Activated CD8-positive, alpha-beta memory T cell treated with anti-CD3 and anti-CD28 coated beads for 36 hours (primary cell): ENCODE measurements around the gene SPTBN4. TPM values are rescaled to one million over a fixed set of nuclear protein-coding genes. Genes with fewer than 3 reads are reported as not detected.
"Not testable (repeated sequence)": the region's sequence is repeated elsewhere in the genome, so short reads cannot be mapped to it uniquely, and the experiment has no call there.

Source experiments
- CTCF ChIA-PET: fragments of 350-600 bp; sonication (Branson Sonifier 250); formaldehyde crosslinking; loops from one replicate; lab custom pipeline; 2021; ENCODE audit warnings: antibody characterized with exemption; lab: Charles Lee
- POLR2A ChIA-PET: fragments of 350-600 bp; sonication (Branson Sonifier 250); formaldehyde crosslinking; loops from one replicate; lab custom pipeline; 2021; ENCODE audit warnings: antibody characterized with exemption; lab: Charles Lee
- total RNA-seq, 2 experiments: library from RNA; stranded (reverse); gene quantifications; one replicate each; pipeline ENCODE4 v1.2.3, GENCODE V29; 2021

The SPTBN4 gene
- total RNA-seq, 2 experiments from 2014 or later, result 0.40 to 0.92 TPM

DNA sequence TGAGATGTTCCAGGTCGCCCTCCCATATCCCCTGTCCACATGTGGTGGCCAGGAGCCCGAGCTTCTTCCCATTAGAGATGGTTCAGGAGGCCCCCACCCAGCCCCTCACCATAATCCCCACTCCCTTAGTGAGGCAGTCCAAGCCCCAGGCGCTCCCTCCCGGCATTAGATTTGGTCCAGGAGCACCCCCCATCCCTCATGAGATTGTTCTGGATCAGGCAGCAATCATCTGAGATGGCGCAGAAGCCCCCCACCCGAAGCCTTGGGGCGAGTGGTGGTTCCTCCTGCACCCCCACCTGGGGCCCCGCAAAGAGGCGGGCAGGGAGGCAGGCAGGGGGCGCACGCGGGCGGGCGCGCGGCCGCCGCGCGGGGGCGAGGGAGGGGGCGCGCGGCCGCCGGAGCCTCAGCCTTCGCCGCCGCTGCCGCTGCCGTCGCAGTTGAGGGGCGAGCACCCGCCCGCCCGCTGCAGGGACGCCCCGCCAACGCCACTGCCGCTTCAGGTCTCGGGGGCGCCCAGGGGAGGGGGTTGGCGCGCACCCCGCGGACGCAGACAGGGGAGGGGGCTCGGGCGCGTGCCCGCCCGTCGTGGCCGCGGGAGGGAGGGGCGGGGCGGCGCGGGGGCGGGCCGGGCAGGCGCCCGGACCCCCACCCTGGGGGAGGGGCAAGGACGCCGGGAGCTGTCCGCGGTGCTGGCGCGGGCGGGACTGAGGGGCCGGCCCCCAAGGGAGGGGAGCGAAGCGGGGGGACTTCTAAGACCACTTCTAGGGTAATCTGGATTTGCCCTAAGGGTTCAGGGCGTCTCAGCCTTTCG, 63.5 kb downstream of the SPTBN4 start:
- POLR2A ChIA-PET, result no interaction called here
- CTCF ChIA-PET, result interaction anchor here (0.7 to 2.3 kb wide), 3 partner anchors 9 to 68 kb away, joined by 3 to 6 read pairs (median 3); no protein-coding TSS in a partner anchor

DNA sequence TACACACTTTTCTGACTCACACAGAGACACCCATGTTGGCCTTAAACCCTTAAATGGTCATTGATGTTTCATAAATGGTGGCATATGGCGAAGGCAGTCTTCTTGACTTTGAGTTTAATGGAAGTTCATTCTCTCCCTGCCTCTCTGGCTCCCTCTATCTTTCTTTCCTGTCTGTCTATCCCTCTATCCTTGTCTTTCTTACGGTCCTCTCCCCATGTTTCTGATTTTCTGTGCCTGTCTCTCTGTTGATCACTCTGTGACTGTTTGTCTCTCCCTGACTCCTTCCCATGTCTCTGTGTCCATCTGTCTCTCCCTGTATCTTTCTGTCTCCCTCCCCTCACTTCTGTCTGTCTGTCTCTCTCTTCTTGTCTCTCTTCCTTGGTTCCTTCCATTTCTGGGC, 66.7 kb downstream of the SPTBN4 start:
- ChIA-PET POLR2A (no interaction called here), CTCF (interaction anchor here (2.3 kb wide), 1 partner anchor 101 kb away, joined by 9 read pairs; no protein-coding TSS in a partner anchor)

DNA sequence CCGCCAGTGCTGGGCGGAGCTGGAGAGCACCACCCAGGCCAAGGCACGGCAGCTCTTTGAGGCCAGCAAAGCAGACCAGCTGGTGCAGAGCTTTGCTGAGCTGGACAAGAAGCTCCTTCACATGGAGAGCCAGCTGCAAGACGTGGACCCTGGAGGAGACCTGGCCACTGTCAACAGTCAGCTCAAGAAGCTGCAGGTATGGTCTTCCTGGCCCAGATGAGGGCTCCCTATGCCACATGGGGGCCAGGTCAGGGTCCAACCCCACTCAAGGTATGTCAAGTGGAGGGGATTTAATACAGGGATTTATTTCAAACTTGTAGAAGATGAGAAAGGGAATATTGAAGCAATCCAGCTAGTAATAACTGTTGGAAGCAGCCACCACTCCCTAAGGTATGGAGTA, 67.3 kb downstream of the SPTBN4 start:
- CTCF ChIA-PET, result no interaction called here
- POLR2A ChIA-PET, result no interaction called here

DNA sequence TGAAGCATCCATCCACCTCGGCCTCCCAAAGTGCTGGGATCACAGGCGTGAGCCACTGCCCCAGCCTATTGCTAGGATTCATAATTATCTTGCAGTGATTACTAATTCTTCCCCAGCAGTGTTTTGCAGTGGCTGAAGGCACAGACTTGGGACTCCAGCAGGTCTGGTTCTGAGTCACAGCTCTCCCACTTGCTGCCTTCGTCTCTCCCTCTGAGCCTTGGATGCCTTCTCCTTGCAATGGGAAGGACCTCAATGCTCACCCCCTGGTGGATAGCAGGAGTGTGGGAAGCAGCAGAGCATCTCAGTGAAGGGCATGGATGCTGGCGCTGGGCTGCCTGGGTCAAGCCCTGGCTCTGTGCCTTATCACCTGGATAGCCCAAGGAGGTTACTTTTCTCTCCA, 72.3 kb downstream of the SPTBN4 start:
- ChIA-PET POLR2A (no interaction called here), CTCF (interaction anchor here (0.8 kb wide), 1 partner anchor 11 kb away, joined by 3 read pairs; no protein-coding TSS in a partner anchor)

DNA sequence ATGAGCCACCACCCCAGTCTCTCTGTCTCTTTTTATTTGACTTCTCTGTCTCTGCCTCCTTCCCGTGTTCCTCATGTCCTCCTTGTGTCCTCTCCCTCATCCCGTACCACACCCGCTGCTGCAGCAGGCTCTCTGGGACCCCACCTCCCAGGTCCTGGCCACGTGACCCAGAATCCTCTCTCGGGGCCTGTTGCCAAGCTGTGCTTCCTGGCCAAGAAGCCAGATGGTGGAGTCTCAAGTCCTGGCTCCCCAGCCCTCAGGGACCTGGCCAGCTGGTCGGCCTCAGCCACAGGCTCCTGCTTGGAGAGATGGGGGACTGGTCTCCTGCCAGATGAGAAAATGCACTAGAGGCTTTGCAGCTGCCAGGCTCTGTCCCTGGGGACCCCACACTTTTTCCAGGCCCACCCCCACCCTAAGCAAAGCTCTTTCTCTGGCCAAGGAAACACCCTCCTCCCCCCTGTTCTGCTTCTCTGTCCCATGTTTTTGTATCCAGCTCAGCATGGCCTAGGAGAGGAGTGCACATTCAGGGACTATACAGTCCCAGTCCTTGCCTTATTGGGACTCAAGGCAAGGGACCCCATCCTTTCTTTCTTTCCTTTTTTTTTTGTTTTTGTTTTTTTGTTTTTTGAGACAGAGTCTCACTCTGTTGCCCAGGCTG, 75.5 kb downstream of the SPTBN4 start:
- POLR2A ChIA-PET, result no interaction called here
- CTCF ChIA-PET, result interaction anchor here (0.6 to 0.8 kb wide), 2 partner anchors 14 to 375 kb away, joined by 3 to 4 read pairs; no protein-coding TSS in a partner anchor

DNA sequence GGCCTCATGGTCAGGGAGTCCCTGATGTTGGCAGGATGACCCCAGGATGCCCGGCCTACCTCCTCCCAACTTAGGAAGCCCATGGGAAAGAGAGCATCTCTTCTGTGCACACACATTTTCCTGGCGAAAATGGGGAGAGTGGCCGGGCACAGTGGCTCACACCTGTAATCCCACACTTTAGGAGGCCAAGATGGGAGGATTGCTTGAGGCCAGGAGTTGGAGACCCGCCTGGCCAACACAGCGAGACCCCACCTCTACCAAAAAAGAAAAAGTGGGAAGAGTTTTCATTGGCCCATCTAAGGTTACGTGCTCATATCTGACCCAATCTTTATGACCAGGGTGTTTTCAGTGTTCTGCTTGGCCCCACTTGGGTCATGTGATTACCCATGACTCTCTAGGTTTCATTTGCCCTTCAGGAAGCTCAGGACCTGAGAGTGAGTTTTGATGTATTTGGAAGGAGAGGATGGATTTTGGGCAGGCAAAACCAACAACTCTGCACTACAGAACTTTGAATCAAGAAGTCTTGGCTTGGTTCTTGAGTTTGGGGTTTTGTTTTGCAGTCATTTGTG, 76.3 kb downstream of the SPTBN4 start:
- ChIA-PET POLR2A (no interaction called here), CTCF (interaction anchor here (0.6 kb wide), 1 partner anchor 375 kb away, joined by 4 read pairs; no protein-coding TSS in a partner anchor)

DNA sequence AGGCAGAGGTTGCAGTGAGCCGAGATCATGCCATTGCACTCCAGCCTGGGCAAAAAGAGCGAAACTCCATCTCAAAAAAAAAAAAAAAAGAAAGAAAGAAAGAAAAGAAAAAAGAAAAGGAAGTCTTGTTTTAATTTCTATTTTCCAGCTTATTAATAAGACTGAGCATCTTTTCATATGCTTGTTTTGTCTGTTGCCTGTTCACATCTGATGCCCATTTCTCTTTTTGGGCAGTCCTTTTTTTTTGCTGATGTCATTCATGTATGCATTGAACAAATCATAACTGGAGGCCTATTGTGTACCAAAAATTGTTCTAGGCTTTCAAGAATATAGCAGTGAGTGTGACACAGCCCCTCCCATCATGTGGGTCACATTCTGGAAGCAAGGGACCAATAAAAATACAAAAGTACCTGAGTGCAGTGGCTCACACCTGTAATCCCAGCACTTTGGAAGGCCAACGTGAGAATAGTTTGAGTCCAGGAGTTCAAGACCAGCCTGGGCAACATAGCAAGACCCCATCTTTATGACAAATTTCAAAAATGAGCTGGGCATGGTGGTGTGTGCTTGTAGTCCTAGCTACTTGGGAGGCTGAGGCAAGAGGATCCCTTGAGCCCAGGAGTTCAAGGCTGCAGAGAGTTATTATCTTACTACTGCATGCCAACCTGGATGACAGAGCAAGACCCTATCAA, 79.5 kb downstream of the SPTBN4 start:
- CTCF ChIA-PET, result interaction anchor here (0.7 to 1.2 kb wide), 3 partner anchors 15 to 78 kb away, joined by 3 to 4 read pairs (median 3); no protein-coding TSS in a partner anchor
- POLR2A ChIA-PET, result not testable (repeated sequence)

DNA sequence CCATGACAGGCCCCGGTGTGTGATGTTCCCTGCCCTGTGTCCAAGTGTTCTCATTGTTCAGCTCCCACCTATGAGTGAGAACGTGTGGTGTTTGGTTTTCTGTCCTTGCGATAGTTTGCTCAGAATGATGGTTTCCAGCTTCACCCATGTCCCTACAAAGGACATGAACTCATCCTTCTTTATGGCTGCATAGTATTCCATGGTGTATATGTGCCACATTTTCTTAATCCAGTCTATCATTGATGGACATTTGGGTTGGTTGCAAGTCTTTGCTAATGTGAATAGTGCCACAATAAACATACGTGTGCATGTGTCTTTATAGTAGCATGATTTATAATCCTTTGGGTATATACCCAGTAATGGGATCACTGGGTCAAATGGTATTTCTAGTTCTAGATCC, 80.4 kb downstream of the SPTBN4 start:
- CTCF ChIA-PET, POLR2A ChIA-PET: not testable (repeated sequence)

DNA sequence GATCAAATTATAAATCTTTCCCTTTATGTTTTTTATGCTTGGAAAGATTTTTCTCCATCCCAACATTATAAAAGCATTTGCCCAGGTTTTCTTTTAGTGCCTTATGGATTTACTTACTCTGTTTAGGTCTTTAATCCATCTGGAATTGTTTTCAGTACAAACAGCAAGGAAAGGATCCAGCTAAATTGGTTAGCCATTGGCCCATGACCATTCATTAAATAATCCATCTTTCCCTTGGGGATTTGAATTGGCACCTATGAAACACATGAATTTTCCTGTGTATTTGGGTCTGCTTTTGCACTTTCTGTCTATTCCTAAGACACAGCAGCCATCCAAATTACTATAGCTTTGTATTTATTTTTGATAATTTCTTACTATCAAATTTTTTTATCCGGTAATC, 81.0 kb downstream of the SPTBN4 start:
- ChIA-PET POLR2A (no interaction called here), CTCF (interaction anchor here (1.0 to 2.2 kb wide), 4 partner anchors 44 to 87 kb away, joined by 4 to 21 read pairs (median 8); partner anchors contain the start of gene LTBP4)

DNA sequence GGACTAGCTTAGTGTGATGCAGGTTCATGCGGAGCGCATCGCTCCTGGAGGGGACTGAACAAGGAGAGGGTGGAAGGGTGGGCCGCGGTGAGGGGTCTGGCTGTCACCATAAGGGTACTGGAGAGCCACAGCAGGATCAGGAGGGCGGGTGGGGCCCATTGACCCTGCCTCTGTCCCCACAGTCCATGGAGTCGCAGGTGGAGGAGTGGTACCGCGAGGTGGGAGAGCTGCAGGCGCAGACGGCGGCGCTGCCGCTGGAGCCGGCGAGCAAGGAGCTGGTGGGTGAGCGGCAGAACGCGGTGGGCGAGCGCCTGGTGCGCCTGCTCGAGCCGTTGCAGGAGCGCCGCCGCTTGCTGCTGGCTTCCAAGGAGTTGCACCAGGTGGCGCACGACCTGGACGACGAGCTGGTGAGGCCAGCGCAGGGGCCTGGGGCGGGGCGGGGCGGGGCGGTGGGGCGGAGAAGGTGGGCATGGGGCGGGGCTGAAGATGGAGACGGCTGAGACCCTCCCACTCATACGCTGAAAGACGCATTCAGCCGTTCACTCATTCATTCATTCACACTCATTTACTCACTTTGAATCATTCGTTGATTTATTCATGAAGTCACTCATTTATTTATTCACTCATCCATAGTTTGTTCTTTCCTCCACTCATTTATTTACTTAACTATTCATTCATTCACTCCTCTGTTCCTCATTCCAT, 82.4 kb downstream of the SPTBN4 start:
- POLR2A ChIA-PET, result no interaction called here

DNA sequence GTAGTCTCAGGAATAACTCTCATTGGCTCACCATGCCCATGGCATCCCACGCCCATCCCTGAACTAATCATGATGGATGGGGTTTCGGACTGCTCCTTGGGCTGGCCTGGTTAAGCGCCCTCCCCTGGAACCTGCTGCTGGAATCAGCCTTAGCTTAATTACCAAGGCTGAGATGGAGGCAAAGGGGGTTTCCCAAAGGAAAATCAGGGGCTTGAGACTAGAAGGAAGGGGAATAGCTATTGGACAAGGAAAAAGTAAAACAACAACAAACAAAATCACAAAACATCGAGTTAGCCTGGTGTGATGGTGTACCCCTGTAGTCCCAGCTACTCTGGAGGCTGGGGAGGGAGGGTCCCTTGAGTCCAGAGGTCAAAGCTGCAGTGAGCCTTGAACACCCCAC, 84.2 kb downstream of the SPTBN4 start:
- POLR2A ChIA-PET, result no interaction called here
- CTCF ChIA-PET, result interaction anchor here (1.2 to 2.6 kb wide), 3 partner anchors 10 to 84 kb away, joined by 6 to 9 read pairs (median 7); no protein-coding TSS in a partner anchor

More for the DNA sequence above, 82.4 kb downstream of the SPTBN4 start:
- CTCF ChIA-PET, result interaction anchor here (1.1 to 2.6 kb wide), 8 partner anchors 8 to 263 kb away, joined by 3 to 21 read pairs (median 6); partner anchors contain the start of gene LTBP4

DNA sequence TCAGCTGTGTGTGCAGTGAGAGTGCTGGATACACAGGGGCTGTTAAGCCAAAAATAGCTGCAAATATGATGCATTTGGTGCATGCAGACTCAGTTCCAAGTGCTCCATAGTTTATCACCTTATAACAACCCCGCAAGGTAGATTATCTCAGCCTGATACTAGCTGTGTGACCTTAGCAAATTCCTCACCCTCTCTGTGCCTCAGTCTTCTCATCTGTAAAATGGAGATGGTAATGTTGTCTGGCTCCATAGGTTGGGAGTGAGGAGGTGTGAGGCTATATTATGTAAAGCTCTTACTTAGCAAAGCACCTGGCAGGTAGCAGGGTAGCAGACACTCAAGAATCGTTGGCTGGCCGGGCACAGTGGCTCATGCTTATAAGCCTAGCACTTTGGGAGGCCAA, 86.0 kb downstream of the SPTBN4 start:
- ChIA-PET CTCF (interaction anchor here (1.7 kb wide), 1 partner anchor 48 kb away, joined by 5 read pairs; the partner anchor contains the start of gene LTBP4), POLR2A (no interaction called here)

DNA sequence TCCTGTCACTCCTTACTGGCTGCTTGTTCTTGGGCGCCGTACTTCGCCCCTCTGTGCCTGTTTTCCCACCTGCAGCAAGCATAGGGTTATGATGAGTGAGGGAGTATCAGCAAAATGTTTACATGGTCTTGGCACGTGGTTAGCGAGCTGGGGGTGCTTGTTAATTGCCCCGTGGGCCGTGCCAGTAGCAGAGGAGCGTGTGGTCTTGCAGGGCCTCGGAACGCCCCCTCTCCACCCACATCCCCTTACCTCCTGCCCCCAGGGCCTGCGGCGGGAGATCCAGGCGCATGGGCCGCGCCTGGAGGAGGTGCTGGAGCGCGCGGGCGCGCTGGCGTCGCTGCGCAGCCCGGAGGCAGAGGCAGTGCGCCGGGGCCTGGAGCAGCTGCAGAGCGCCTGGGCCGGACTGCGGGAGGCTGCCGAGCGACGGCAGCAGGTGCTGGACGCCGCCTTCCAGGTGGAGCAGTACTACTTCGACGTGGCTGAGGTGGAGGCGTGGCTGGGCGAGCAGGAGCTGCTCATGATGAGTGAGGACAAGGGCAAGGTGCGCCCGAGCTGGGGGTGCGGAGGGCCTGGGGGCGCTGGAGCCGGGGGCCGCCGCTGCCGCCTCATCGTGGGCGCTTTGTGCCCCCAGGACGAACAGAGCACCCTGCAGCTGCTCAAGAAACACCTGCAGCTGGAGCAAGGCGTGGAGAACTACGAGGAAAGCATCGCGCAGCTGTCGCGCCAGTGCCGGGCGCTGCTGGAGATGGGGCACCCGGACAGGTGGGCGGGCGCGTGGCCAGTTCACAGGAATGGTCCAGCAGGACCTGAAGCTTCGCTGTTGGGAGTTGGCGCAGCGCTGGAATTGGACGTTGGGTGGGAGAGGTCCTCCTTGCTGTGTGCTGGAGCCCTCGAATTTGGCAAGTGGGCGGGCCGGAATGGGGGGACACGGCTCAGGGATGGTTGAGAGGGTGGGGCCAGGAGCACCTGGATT, 87.4 kb downstream of the SPTBN4 start:
- POLR2A ChIA-PET, result no interaction called here
- CTCF ChIA-PET, result interaction anchor here (1.1 to 1.7 kb wide), 2 partner anchors 44 to 47 kb away, joined by 3 to 5 read pairs; partner anchors contain the start of gene LTBP4

DNA sequence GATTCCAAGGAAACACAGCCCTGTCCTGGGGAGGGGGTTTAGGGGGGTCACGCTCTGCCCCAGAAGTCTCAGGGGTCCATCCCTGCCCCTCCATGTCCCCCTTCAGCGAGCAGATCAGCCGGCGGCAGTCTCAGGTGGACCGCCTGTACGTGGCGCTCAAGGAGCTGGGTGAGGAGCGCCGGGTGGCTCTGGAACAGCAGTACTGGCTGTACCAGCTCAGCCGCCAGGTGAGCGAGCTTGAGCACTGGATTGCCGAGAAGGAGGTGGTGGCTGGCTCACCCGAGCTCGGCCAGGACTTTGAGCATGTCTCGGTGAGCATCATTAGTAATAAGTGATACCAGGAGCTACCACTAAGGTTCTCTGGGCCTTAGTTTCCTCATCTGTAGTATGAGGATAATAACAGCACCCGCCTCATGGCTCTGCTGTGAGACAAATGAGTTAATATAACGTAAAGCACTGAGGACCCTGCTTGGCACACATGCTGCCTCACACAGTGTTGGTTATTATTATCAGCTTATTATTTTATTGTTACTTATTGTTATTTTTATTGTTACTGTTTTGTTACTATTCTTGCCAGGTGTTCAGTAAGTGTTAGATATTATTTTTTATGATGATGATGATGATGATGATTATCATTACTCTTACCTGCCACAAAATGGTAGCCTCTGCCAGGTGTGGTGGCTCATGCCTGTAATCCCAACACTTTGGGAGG, 89.3 kb downstream of the SPTBN4 start:
- ChIA-PET CTCF (interaction anchor here (1.0 to 1.2 kb wide), 4 partner anchors 43 to 82 kb away, joined by 3 to 6 read pairs (median 3); no protein-coding TSS in a partner anchor), POLR2A (no interaction called here)

DNA sequence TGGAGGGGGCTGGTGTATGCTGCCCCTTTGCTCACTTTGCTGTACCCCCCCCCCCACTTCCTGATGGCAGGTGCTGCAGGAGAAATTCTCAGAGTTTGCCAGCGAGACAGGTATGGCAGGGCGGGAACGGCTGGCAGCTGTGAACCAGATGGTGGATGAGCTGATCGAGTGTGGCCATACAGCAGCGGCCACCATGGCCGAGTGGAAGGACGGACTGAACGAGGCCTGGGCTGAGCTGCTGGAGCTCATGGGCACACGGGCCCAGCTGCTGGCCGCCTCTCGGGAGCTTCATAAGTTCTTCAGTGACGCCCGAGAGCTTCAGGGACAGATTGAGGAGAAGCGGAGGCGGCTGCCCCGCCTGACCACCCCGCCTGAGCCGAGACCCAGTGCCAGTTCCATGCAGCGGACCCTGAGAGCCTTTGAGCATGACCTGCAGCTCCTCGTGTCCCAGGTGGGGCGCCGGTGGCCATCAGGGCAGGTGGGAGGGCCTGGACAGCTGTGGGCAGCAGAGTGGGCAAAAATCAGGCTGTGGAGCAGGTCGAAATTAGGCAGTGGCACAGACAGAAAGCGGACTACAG, 90.2 kb downstream of the SPTBN4 start:
- ChIA-PET POLR2A (interaction anchor here (0.6 kb wide), 1 partner anchor 33 kb away, joined by 7 read pairs; no protein-coding TSS in a partner anchor), CTCF (interaction anchor here (1.1 to 1.2 kb wide), 2 partner anchors 78 to 81 kb away, joined by 3 to 6 read pairs; no protein-coding TSS in a partner anchor)

DNA sequence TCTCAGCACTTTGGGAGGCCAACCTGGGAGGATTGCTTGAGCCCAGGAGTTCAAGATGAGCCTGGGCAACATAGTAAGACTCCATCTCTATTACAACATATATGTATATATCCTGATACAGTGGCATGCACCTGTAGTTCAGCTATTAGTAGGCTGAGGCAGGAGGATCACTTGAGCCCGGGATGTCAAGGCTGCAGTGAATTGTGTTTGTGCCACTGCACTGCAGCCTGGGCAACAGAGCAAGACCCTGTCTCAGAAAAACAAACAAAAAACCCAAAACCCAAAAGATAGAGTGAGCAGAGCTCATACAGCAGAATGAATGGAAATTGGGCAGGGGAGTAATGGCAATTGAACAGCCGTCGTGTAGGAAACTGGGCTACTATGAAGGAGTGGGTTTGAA, 92.6 kb downstream of the SPTBN4 start:
- ChIA-PET CTCF (interaction anchor here (1.2 kb wide), 1 partner anchor 75 kb away, joined by 4 read pairs; no protein-coding TSS in a partner anchor), POLR2A (no interaction called here)
